HG03103 (cell line): ENCODE results near the gene ZSCAN32.

Experiments used
- ATAC-seq: cut with Tn5 transposase; IDR thresholded peaks from one replicate; pipeline ENCODE4 v1.9.1; 2021; ENCODE audit warnings: low read depth; ENCODE audit not compliant: unreplicated experiment

The ZSCAN32 gene

GRCh38 chr16:3362931-3363330 is 37.9 kb downstream of the ZSCAN32 start:
- no peak for ATAC-seq

- no peak for ATAC-seq
These were observed 41.9 kb downstream of the ZSCAN32 start for GRCh38 chr16:3358871-3359270.

- ATAC-seq: no peak
These were observed 44.7 kb downstream of the ZSCAN32 start for GRCh38 chr16:3356118-3356517.

GRCh38 chr16:3355589-3355988 is 45.2 kb downstream of the ZSCAN32 start, which contains the start of gene OR2C1:
OR2C1 (plus strand) TSS chr16:3355889; CDS start chr16:3355941, 52 bp downstream.
- no peak for ATAC-seq

GRCh38 chr16:3349175-3349574 is 51.6 kb downstream of the ZSCAN32 start:
- no peak for ATAC-seq

- ATAC-seq: no peak
These were observed 52.1 kb downstream of the ZSCAN32 start for GRCh38 chr16:3348547-3349167.

GRCh38 chr16:3347586-3347985 is 53.2 kb downstream of the ZSCAN32 start:
- no peak for ATAC-seq

- ATAC-seq: no peak
These were observed 54.8 kb downstream of the ZSCAN32 start for GRCh38 chr16:3346041-3346440.
